Fibroblast of villous mesenchyme (primary cell): ENCODE results near the gene LKAAEAR1. TPM values are rescaled to one million over a fixed set of nuclear protein-coding genes. Genes with fewer than 3 reads are reported as not detected.
"Not testable (repeated sequence)": the region's sequence is repeated elsewhere in the genome, so short reads cannot be mapped to it uniquely, and the experiment has no call there.

Experiments used
- DNase-seq: peaks from one replicate; pipeline ENCODE4 v3.0.0-alpha.2; 2010; ENCODE audit warnings: low read depth
- H3K4me3 ChIP-seq: 2 replicates; pipeline ENCODE4 v1.5.1; 2011; ENCODE audit warnings: low read depth, mild to moderate bottlenecking, low read length
- total RNA-seq: library from RNA; depleted of rRNA; stranded (reverse); fragments of >200 nt; gene quantifications from 2 replicates; pipeline ENCODE4 v1.2.3, GENCODE V29; 2012
- TF ChIP-seq, protein P1 (sequence below): IDR thresholded peaks from 2 replicates; pipeline ENCODE4 v1.5.1; 2012; ENCODE audit warnings: low read depth, mild to moderate bottlenecking, low read length; ENCODE audit not compliant: insufficient read depth

The LKAAEAR1 gene
- total RNA-seq, 1 donor: not detected

DNA sequence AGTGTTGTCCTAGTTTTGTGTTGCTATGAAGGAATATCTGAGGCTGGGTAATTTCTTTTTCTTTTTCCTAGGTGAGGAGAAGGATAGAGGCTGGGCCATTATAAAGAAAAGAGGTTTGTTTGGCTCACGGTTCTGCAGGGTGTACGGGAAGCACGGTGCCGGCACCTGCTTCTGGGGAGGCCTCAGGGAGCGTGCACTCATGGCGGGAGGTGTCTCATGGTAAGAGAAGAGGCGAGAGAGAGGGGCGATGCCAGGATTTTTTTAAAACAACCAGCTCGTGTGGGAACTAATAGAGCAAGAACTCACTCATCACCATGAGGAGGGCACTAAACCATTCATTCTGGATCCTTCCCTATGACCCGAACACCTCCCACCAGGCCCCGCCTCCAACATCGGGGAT, 37.4 kb upstream of the LKAAEAR1 start:
- no peak overlapping the region for H3K4me3 ChIP-seq
- TF ChIP-seq, protein P1, sequence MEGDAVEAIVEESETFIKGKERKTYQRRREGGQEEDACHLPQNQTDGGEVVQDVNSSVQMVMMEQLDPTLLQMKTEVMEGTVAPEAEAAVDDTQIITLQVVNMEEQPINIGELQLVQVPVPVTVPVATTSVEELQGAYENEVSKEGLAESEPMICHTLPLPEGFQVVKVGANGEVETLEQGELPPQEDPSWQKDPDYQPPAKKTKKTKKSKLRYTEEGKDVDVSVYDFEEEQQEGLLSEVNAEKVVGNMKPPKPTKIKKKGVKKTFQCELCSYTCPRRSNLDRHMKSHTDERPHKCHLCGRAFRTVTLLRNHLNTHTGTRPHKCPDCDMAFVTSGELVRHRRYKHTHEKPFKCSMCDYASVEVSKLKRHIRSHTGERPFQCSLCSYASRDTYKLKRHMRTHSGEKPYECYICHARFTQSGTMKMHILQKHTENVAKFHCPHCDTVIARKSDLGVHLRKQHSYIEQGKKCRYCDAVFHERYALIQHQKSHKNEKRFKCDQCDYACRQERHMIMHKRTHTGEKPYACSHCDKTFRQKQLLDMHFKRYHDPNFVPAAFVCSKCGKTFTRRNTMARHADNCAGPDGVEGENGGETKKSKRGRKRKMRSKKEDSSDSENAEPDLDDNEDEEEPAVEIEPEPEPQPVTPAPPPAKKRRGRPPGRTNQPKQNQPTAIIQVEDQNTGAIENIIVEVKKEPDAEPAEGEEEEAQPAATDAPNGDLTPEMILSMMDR: no peak
- no peak for DNase-seq

DNA sequence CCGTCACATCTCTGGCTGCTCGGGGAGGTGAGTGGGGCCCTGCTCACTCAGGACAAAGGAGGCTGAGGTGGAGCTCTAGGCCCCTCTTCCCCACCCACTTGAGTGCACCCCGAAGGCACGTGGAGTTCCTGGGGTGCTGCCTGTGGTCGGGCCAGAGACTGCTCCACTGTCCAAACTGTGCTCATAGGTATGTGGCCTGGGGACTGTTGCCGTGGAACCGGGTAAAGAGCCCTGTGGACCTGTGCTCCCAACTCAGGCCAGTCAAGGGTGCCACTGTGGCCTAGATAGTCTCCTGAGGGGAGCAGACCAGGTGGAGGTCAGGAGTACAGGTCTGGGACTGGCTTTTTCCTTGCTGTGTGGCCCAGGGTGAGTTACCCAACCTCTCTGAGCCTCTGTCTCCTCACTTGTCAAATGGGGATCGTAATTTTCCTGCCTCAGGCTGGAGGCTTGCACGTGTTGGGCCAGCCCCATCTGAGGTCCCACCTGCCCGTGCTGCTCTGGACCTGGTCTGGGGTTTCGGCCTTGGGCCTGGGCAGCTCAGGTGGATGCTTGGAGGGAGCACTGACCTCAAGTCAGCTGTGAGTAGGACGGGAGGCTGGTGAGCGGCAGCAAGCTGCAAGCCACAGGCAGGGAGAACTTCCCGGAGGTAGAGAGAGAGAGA, 35.6 kb upstream of the LKAAEAR1 start:
- no peak overlapping the region for H3K4me3 ChIP-seq
- no peak for DNase-seq
- TF ChIP-seq, protein P1: no peak

DNA sequence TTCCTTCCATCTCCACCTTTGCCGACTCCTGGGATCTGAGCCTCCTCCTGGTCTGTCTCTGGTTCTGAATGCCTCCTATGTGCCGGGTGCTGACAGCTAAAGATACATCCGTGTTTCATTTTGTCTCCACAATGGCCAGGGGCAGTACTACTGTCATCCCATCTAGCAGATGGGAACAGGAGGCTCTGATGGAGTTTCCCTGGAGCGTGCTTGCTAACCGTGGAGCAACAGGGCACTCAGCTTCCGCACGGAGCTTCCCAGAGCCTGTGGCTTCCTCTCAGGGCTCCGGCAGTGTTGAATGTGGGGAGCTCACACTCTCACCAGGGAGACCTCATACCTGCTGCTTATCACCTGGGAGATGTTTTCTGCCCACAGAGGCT, 35.1 kb upstream of the LKAAEAR1 start:
- DNase-seq: no peak
- H3K4me3 ChIP-seq: no peak overlapping the region
- TF ChIP-seq, protein P1: no peak

DNA sequence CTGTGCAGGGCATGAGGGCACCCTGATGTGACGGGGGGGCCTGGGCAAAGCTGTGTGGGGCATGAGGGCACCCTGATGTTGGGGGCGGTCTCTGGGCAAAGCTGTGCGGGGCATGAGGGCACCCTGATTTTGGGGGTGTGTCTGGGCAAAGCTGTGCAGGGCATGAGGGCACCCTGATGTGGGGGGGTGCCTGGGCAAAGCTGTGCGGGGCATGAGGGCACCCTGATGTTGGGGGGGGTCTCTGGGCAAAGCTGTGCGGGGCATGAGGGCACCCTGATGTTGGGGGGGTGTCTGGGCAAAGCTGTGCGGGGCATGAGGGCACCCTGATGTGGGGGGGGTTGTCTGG, 33.2 kb upstream of the LKAAEAR1 start:
- not testable (repeated sequence) for DNase-seq, H3K4me3 ChIP-seq

DNA sequence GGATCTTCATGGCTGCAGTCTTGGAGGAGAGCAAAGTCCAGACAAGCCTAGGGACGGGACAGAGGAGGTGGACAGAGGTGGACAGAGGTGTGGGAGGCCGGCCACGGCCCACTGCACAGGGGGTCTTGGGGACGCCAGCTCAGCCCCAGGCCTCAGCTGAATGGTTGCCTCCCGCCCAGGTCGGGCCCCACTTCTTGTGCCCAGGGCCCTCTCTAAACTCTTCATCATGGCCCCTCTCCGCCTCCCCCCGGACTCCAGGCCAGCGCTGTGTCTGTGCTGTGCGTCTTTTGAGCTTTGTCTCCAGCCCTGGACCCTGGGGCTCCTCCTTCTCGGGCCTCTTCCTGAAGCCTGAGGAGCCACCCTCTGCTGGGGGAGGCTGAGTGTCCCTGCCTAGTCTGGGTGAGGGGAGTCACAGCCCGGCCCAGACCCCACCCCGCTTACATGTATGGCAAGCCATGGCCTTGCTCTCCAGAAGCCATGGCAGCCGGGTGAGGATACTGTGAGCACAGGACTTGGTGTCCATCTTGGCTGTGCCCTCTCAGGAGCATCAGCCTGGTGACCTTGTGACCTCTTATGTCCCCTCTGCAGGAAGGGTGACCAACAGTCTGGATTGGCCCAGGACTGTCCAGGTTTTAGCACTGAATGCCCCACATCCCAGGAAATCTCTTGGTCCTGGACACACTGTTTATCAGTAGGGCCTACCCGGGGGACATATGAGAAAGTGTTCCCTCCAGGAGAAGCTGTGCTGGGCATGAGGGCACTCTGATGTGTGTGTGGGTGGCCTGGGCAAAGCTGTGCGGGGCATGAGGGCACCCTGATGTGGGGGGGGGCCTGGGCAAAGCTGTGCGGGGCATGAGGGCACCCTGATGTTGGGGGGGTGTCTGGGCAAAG, 32.6 kb upstream of the LKAAEAR1 start:
- H3K4me3 ChIP-seq: no peak overlapping the region
- TF ChIP-seq, protein P1: no peak
- DNase-seq: no peak

DNA sequence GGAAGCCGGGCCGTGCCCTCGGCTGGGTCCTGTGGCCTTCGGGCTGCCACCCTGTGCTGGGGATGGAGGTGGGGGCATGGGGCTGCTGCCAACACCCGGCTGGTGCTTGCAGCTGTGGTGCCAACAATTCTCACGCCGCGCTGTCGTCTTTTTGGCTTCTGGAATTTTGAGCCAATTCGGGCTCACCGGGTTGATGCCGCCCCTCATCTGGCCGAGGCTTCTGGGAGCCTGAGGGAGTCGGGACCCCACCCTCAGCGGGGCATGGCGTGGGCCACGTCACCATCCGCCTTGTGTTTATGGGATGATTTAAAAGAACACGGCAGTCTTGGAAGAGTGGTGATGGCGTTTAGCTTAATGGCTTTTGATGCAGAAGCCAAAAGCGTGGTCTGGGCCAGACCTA, 31.8 kb upstream of the LKAAEAR1 start:
- no peak for DNase-seq

More for the DNA sequence above, 31.8 kb upstream of the LKAAEAR1 start:
- TF ChIP-seq, protein P1: no peak
- H3K4me3 ChIP-seq: no peak overlapping the region
